Nucleus accumbens (tissue), 56 donors: ENCODE results near the gene DLGAP1.

ENCODE experiments used
- DNase-seq, 56 donors: peaks; one replicate each; lab custom pipeline; 2025; lab: John Stamatoyannopoulos, UW

DLGAP1 gene

GRCh38 chr18:3682061-3682460 lies 773.0 kb downstream of the DLGAP1 start:
- no peak for DNase-seq

GRCh38 chr18:3679241-3679640 lies 775.9 kb downstream of the DLGAP1 start:
- DNase-seq, result no peak

GRCh38 chr18:3675994-3676393 lies 779.1 kb downstream of the DLGAP1 start:
- no peak for DNase-seq

GRCh38 chr18:3675446-3675845 lies 779.7 kb downstream of the DLGAP1 start:
- DNase-seq, result no peak

- DNase-seq, result no peak
Observed at GRCh38 chr18:3671176-3671575, 783.9 kb downstream of the DLGAP1 start.

- DNase-seq, result no peak
Observed at GRCh38 chr18:3669376-3669775, 785.7 kb downstream of the DLGAP1 start.

- no peak for DNase-seq
Observed at GRCh38 chr18:3667255-3668137, 787.6 kb downstream of the DLGAP1 start.

- DNase-seq, result no peak
Observed at GRCh38 chr18:3666526-3667254, 788.4 kb downstream of the DLGAP1 start.

- DNase-seq, result peak in 54 of 56 donors; percentile 3 to 91 (median 65)
Observed at GRCh38 chr18:3665780-3666525, 789.2 kb downstream of the DLGAP1 start.

GRCh38 chr18:3665204-3665603 lies 789.9 kb downstream of the DLGAP1 start:
- no peak for DNase-seq

- peak in 3 of 56 donors; percentile 3 to 12 (median 3) for DNase-seq
Observed at GRCh38 chr18:3664563-3665178, 790.4 kb downstream of the DLGAP1 start.

GRCh38 chr18:3663870-3664512 lies 791.1 kb downstream of the DLGAP1 start:
- no peak for DNase-seq

- no peak for DNase-seq
Observed at GRCh38 chr18:3661989-3662388, 793.1 kb downstream of the DLGAP1 start.

GRCh38 chr18:3660739-3661515 lies 794.2 kb downstream of the DLGAP1 start:
- DNase-seq, result no peak

GRCh38 chr18:3658529-3658928 lies 796.6 kb downstream of the DLGAP1 start:
- DNase-seq, result no peak

GRCh38 chr18:3655254-3656050 lies 799.7 kb downstream of the DLGAP1 start:
- no peak for DNase-seq

GRCh38 chr18:3654442-3655253 lies 800.5 kb downstream of the DLGAP1 start:
- no peak for DNase-seq
